IMR-90 (cell line): ENCODE results near the gene ST6GALNAC3. TPM values are rescaled to one million over a fixed set of nuclear protein-coding genes. Genes with fewer than 3 reads are reported as not detected.

Experiments
- ATAC-seq: fragments of 200-7000 bp; cut with Tn5 transposase; 2 replicates; pipeline ENCODE4 v1.9.1; 2020; ENCODE audit warnings: low read depth, mild to moderate bottlenecking, moderate library complexity
- BruUV-seq: library from RNA; stranded (reverse); fragments of 400-500 nt; replicated peaks from 2 replicates; lab custom pipeline; 2021; lab: Mats Ljungman, UMichigan
- CTCF ChIA-PET: fragments of 300-600 bp; formaldehyde crosslinking; extraction: SDS; loops from one replicate; lab custom pipeline; 2021; ENCODE audit warnings: antibody characterized with exemption; lab: Yijun Ruan, JAX
- POLR2A ChIA-PET: fragments of 300-600 bp; sonication (Branson Sonifier 250); formaldehyde crosslinking; loops from one replicate; lab custom pipeline; 2022; ENCODE audit warnings: antibody characterized with exemption; ENCODE audit not compliant: unreplicated experiment; lab: Charles Lee
- DNase-seq: peaks from one replicate; pipeline ENCODE4 v3.0.0; 2013
- H2AFZ ChIP-seq: replicated peaks from 2 replicates; pipeline ENCODE3; 2013; ENCODE audit warnings: low read length, mild to moderate bottlenecking; ENCODE audit not compliant: poor library complexity
- H2AK5ac ChIP-seq: 2 replicates; pipeline ENCODE4 v1.6.1; 2013; ENCODE audit warnings: low read depth, low read length, inconsistent platforms
- H2AK9ac ChIP-seq: replicated peaks from 2 replicates; pipeline ENCODE3; 2013; ENCODE audit warnings: mild to moderate bottlenecking, low read depth, low read length, moderate library complexity; ENCODE audit not compliant: poor library complexity
- H2BK120ac ChIP-seq: 2 replicates; pipeline ENCODE4 v1.6.1; 2013; ENCODE audit warnings: low read depth, low read length, inconsistent platforms
- H2BK15ac ChIP-seq: 3 replicates; pipeline ENCODE4 v1.6.1; 2013; ENCODE audit warnings: low read depth, low read length, inconsistent platforms
- H2BK20ac ChIP-seq: 2 replicates; pipeline ENCODE4 v1.6.1; 2013; ENCODE audit warnings: low read depth, mild to moderate bottlenecking, inconsistent platforms, low read length, moderate library complexity
- H2BK5ac ChIP-seq: 2 replicates; pipeline ENCODE4 v1.6.1; 2013; ENCODE audit warnings: mild to moderate bottlenecking, low read depth, low read length, inconsistent platforms; ENCODE audit not compliant: poor library complexity, severe bottlenecking
- H3K14ac ChIP-seq: replicated peaks from 2 replicates; pipeline ENCODE4 v1.6.1; 2013; ENCODE audit warnings: low read depth, low read length, inconsistent platforms
- H3K18ac ChIP-seq: 2 replicates; pipeline ENCODE4 v1.6.1; 2013; ENCODE audit warnings: low read depth, low read length, control low read depth
- H3K23ac ChIP-seq: 2 replicates; pipeline ENCODE4 v1.6.1; 2013; ENCODE audit warnings: low read depth, low read length, inconsistent platforms
- H3K27ac ChIP-seq: 2 replicates; pipeline ENCODE4 v1.5.1; 2013; ENCODE audit warnings: mild to moderate bottlenecking, control low read depth, low read length; ENCODE audit not compliant: insufficient read depth
- H3K27me3 ChIP-seq: 2 replicates; pipeline ENCODE4 v1.6.1; 2013; ENCODE audit warnings: low read length; ENCODE audit not compliant: control insufficient read depth, insufficient read depth
- H3K36me3 ChIP-seq: 2 replicates; pipeline ENCODE4 v1.6.1; 2013; ENCODE audit warnings: low read length, mixed read lengths; ENCODE audit not compliant: control insufficient read depth, insufficient read depth
- H3K4ac ChIP-seq: 2 replicates; pipeline ENCODE4 v1.6.1; 2013; ENCODE audit warnings: low read depth, low read length, inconsistent platforms
- H3K4me1 ChIP-seq: 2 replicates; pipeline ENCODE4 v1.6.1; 2013; ENCODE audit warnings: low read length, mixed read lengths; ENCODE audit not compliant: control insufficient read depth, insufficient read depth
- H3K4me2 ChIP-seq: 2 replicates; pipeline ENCODE4 v1.6.1; 2013; ENCODE audit warnings: low read depth, mild to moderate bottlenecking, control low read depth, low read length, moderate library complexity
- H3K4me3 ChIP-seq: 2 replicates; pipeline ENCODE4 v1.5.1; 2013; ENCODE audit warnings: low read depth, mild to moderate bottlenecking, control low read depth, low read length, moderate library complexity; ENCODE audit not compliant: insufficient read depth
- H3K56ac ChIP-seq: 2 replicates; pipeline ENCODE4 v1.6.1; 2013; ENCODE audit warnings: low read length, inconsistent platforms; ENCODE audit not compliant: insufficient read depth; ENCODE audit errors: extremely low read depth
- H3K79me1 ChIP-seq, 2 experiments: 2 replicates each; pipeline ENCODE4 v1.6.1; 2013; ENCODE audit warnings: low read length in 2 of 2, inconsistent platforms in 1 of 2, low read depth in 1 of 2
- H3K9ac ChIP-seq: 2 replicates; pipeline ENCODE4 v1.6.1; 2013; ENCODE audit warnings: low read depth, low read length, control low read depth
- H3K9me1 ChIP-seq: 2 replicates; pipeline ENCODE4 v1.6.1; 2013; ENCODE audit warnings: low read length, inconsistent platforms; ENCODE audit not compliant: insufficient read depth
- H3K9me3 ChIP-seq: 2 replicates; pipeline ENCODE4 v1.6.1; 2013; ENCODE audit warnings: low read length; ENCODE audit not compliant: control insufficient read depth, insufficient read depth
- H4K20me1 ChIP-seq: 2 replicates; pipeline ENCODE4 v1.6.1; 2013; ENCODE audit warnings: low read length, inconsistent platforms; ENCODE audit not compliant: insufficient read depth
- H4K5ac ChIP-seq: 2 replicates; pipeline ENCODE4 v1.6.1; 2013; ENCODE audit warnings: mild to moderate bottlenecking, low read depth, low read length, control low read depth
- H4K8ac ChIP-seq, 2 experiments: 2 replicates each; pipeline ENCODE4 v1.6.1; 2013; ENCODE audit warnings: low read depth in 2 of 2, low read length in 2 of 2, control low read depth in 1 of 2, inconsistent platforms in 1 of 2
- H4K91ac ChIP-seq: 2 replicates; pipeline ENCODE4 v1.6.1; 2013; ENCODE audit warnings: low read depth, low read length, inconsistent platforms; ENCODE audit not compliant: insufficient read depth
- CEBPB ChIP-seq: IDR thresholded peaks from 2 replicates; pipeline ENCODE4 v1.6.1; 2012; ENCODE audit warnings: low read depth, low read length, improper control_type of control experiment
- MAFK ChIP-seq: IDR thresholded peaks from 2 replicates; pipeline ENCODE4 v1.6.1; 2012; ENCODE audit warnings: low read depth, low read length, improper control_type of control experiment
- MXI1 ChIP-seq: IDR thresholded peaks from 2 replicates; pipeline ENCODE4 v1.6.1; 2012; ENCODE audit warnings: low read depth, mild to moderate bottlenecking, low read length, moderate library complexity, borderline replicate concordance
- WGBS, 2 experiments: methylation state at CpG; one replicate each; pipeline versions ENCODE4 v1.1.5 to v1.1.7; 2013; ENCODE audit warnings: missing lambda C conversion rate in 2 of 2; ENCODE audit not compliant: insufficient read length in 1 of 2; ENCODE audit errors: extremely low coverage in 2 of 2; 5-methylcytosine and 5-hydroxymethylcytosine counted together
- dilution Hi-C: fragments of 300-500 bp; cut with HindIII; formaldehyde crosslinking; loops from one replicate; pipeline ENCODE4 v1.14.3; 2018; ENCODE audit warnings: low sequenced_read_pairs; ENCODE audit not compliant: unreplicated experiment
- in situ Hi-C: fragments of 300-500 bp; cut with MboI; formaldehyde crosslinking; loops from 3 replicates; pipeline ENCODE4 v1.14.3; 2019; ENCODE audit warnings: low sequenced_read_pairs, inconsistent platforms, mixed read lengths
- intact Hi-C: fragments of 100-400 bp; cut with micrococcal nuclease; formaldehyde crosslinking; loops from 2 replicates; pipeline ENCODE4 v1.10.0; 2022
- polyA plus RNA-seq, 3 experiments: library from polyadenylated mRNA; depleted of rRNA; stranded (reverse); fragments of >200 nt; gene quantifications; 2 replicates each; pipeline ENCODE4 v1.2.3, GENCODE V29; 2012; ENCODE audit warnings: low replicate concordance in 1 of 3
- total RNA-seq: library from RNA; depleted of rRNA; stranded (reverse); fragments of >200 nt; gene quantifications from 2 replicates; pipeline ENCODE4 v1.2.3, GENCODE V29; 2012

Gene ST6GALNAC3
- total and polyA plus RNA-seq, 2 of the 4 experiments (the other 2 are of a cell fraction), result 0.65 to 1.3 TPM

DNA sequence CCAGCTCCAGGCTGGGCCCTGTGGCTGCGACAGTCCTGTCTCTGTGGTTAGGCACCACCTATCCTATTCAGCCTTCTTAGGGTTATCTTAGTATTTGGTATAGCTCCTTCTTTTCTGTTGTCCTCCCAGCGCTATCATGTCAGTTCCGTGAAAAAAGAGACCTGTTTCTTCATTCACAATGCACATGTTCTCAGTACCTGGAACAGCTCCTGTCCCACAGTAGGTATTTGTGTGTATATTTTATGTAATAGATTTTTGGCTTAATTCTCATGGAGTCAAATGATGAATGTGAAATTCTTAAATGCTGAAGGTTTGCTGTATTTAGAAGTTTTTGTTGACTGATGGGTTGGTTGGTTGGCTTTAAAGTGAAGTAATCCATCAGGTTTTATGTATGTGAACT lies 279.7 kb downstream of the ST6GALNAC3 start:
- no peaks in the 10 kb centered on the region for H3K36me3 ChIP-seq
- ChIA-PET CTCF (no interaction called here), POLR2A (no interaction called here)
- H3K14ac ChIP-seq, result no peak overlapping the region
- H3K23ac ChIP-seq, result no peak overlapping the region
- no peak overlapping the region for H3K56ac ChIP-seq
- H4K5ac ChIP-seq, result no peak overlapping the region
- no peaks in the 10 kb centered on the region for H4K20me1 ChIP-seq
- no peak overlapping the region for H2BK15ac ChIP-seq
- H2AK5ac ChIP-seq, result no peak overlapping the region
- no peak for TF ChIP-seq CEBPB
- no peak for TF ChIP-seq MXI1
- no peak for TF ChIP-seq MAFK
- no peak for ATAC-seq
- DNase-seq, result no peak
- no peaks in the 10 kb centered on the region for H3K79me1 ChIP-seq
- no TSS peak for BruUV-seq
- no peak overlapping the region for H3K27ac ChIP-seq
- no peak overlapping the region for H2BK5ac ChIP-seq
- WGBS, 2 experiments, result no CpG with 5 or more reads among the region's 3 CpGs
- H3K27me3 ChIP-seq, result no peaks in the 10 kb centered on the region
- no peak overlapping the region for H4K8ac ChIP-seq
- H3K4me3 ChIP-seq, result no peak overlapping the region
- H3K18ac ChIP-seq, result no peak overlapping the region
- intact Hi-C loops (no loop called here), dilution Hi-C loops (no loop called here), in situ Hi-C loops (no loop called here)
- no peak overlapping the region for H4K91ac ChIP-seq
- no peak overlapping the region for H2AK9ac ChIP-seq
- no peaks in the 10 kb centered on the region for H3K9me3 ChIP-seq
- no peak overlapping the region for H3K4ac ChIP-seq
- no peak overlapping the region for H2AFZ ChIP-seq
- no peak overlapping the region for H2BK20ac ChIP-seq
- no peak overlapping the region for H2BK120ac ChIP-seq
- H3K9ac ChIP-seq, result no peak overlapping the region
- no peak overlapping the region for H3K4me2 ChIP-seq
- no peaks in the 10 kb centered on the region for H3K4me1 ChIP-seq
- no peaks in the 10 kb centered on the region for H3K9me1 ChIP-seq
